A549 (cell line): ENCODE results near the gene ECI1. TPM values are rescaled to one million over a fixed set of nuclear protein-coding genes. Genes with fewer than 3 reads are reported as not detected.
A peak's percentile ranks its signal among the peaks of the same experiment; 100 is the strongest.

Experiments used
- ATAC-seq, 2 experiments: fragments of 200-7000 bp in 1 of 2; fragments of >200 bp in 1 of 2; cut with Nextera tagmentation in 1 of 2; cut with Tn5 transposase in 1 of 2; 3 replicates each; pipeline versions ENCODE4 v1.8.0 to v1.9.1; 2018 to 2020; ENCODE audit warnings: mild to moderate bottlenecking in 1 of 2, moderate library complexity in 1 of 2
- CTCF ChIA-PET: fragments of 300-600 bp; sonication (Branson Sonifier 250); formaldehyde crosslinking; extraction: SDS; loops from one replicate; lab custom pipeline; 2021; ENCODE audit warnings: antibody characterized with exemption, inconsistent platforms; lab: Yijun Ruan, JAX
- POLR2A ChIA-PET: fragments of 350-600 bp; formaldehyde crosslinking; extraction: SDS; loops from one replicate; lab custom pipeline; 2021; ENCODE audit warnings: antibody characterized with exemption, inconsistent platforms; lab: Yijun Ruan, JAX
- DNase-seq, 2 experiments: peaks; one replicate each; pipeline versions ENCODE4 v3.0.0 to v3.0.0-alpha.2; 2011 to 2016; ENCODE audit warnings: low read depth in 1 of 2, low spot score in 1 of 2
- FAIRE-seq: peaks from 2 replicates; lab custom pipeline; 2011; peaks lifted over from hg19 to GRCh38; lab: Jason Lieb, UNC
- H3K27ac ChIP-seq, 2 experiments: fragments of >200 bp; sonication (Bioruptor Twin); formaldehyde crosslinking; 3 replicates each; pipeline ENCODE4 v1.5.1; 2016 to 2017
- H3K4me1 ChIP-seq: fragments of >200 bp; sonication (Bioruptor Twin); formaldehyde crosslinking; 3 replicates; pipeline ENCODE4 v1.6.1; 2016
- H3K4me2 ChIP-seq: fragments of >200 bp; sonication (Bioruptor Twin); formaldehyde crosslinking; 3 replicates; pipeline ENCODE4 v1.6.1; 2016
- H3K4me3 ChIP-seq: fragments of >200 bp; sonication (Bioruptor Twin); formaldehyde crosslinking; 3 replicates; pipeline ENCODE4 v1.5.1; 2016
- H3K9me3 ChIP-seq: fragments of >200 bp; sonication (Bioruptor Twin); formaldehyde crosslinking; 3 replicates; pipeline ENCODE4 v1.6.1; 2016
- BHLHE40 ChIP-seq: IDR thresholded peaks from 2 replicates; pipeline ENCODE4 v1.6.1; 2012; ENCODE audit warnings: low read depth, low read length, inconsistent platforms
- CBX8 ChIP-seq: fragments of 200-600 bp; sonication (generic); IDR thresholded peaks from 2 replicates; pipeline ENCODE4 v1.6.1; 2016
- ELK1 ChIP-seq: fragments of 150-350 bp; IDR thresholded peaks from 2 replicates; pipeline ENCODE4 v1.6.1; 2014; ENCODE audit warnings: low read depth, mild to moderate bottlenecking, low read length
- ESRRA ChIP-seq: fragments of 150-350 bp; IDR thresholded peaks from 2 replicates; pipeline ENCODE4 v1.6.1; 2014; ENCODE audit warnings: mild to moderate bottlenecking, low read length, borderline replicate concordance
- FOXS1 ChIP-seq: fragments of 250-450 bp; sonication (Bioruptor Pico); IDR thresholded peaks from 2 replicates; pipeline ENCODE4 v1.5.0; 2020; ENCODE audit warnings: mild to moderate bottlenecking, moderate library complexity
- GATA3 ChIP-seq: IDR thresholded peaks from 2 replicates; pipeline ENCODE4 v1.6.1; 2012; ENCODE audit warnings: borderline replicate concordance
- HDAC2 ChIP-seq: fragments of 200-600 bp; sonication (generic); IDR thresholded peaks from 2 replicates; pipeline ENCODE4 v1.6.1; 2016
- HEYL ChIP-seq: fragments of 250-450 bp; sonication (Bioruptor Pico); IDR thresholded peaks from 2 replicates; pipeline ENCODE4 v1.8.0; 2021; ENCODE audit warnings: mild to moderate bottlenecking, moderate library complexity
- HOXA7 ChIP-seq: fragments of 250-450 bp; sonication (Bioruptor Pico); IDR thresholded peaks from 2 replicates; pipeline ENCODE4 v1.5.0; 2020; ENCODE audit warnings: mild to moderate bottlenecking, moderate library complexity
- HOXB13 ChIP-seq: fragments of 250-450 bp; sonication (Bioruptor Pico); IDR thresholded peaks from 2 replicates; pipeline ENCODE4 v1.5.0; 2020; ENCODE audit warnings: low read depth, mild to moderate bottlenecking, moderate library complexity
- HOXB5 ChIP-seq: fragments of 250-450 bp; sonication (Bioruptor Pico); IDR thresholded peaks from 2 replicates; pipeline ENCODE4 v1.5.0; 2020; ENCODE audit warnings: mild to moderate bottlenecking, moderate library complexity
- JUN ChIP-seq, 2 experiments: fragments of >200 bp; sonication (Bioruptor Twin); formaldehyde crosslinking; IDR thresholded peaks; 2 replicates in 1 of 2; 3 replicates in 1 of 2; pipeline ENCODE4 v1.6.1; 2016 to 2017
- MAFK ChIP-seq: fragments of 450-650 bp; IDR thresholded peaks from 2 replicates; pipeline ENCODE4 v1.6.1; 2014; ENCODE audit not compliant: partially characterized antibody
- MAZ ChIP-seq: fragments of 150-350 bp; IDR thresholded peaks from 2 replicates; pipeline ENCODE4 v1.6.1; 2014; ENCODE audit warnings: antibody characterized with exemption, low read depth, low read length, borderline replicate concordance
- NFE2L2 ChIP-seq: fragments of 150-350 bp; conservative IDR thresholded peaks from 2 replicates; pipeline ENCODE4 v1.6.1; 2014; ENCODE audit warnings: low read length
- PBX3 ChIP-seq: IDR thresholded peaks from 2 replicates; pipeline ENCODE4 v1.6.1; 2012
- PHF8 ChIP-seq: fragments of 200-600 bp; sonication (generic); IDR thresholded peaks from 2 replicates; pipeline ENCODE4 v1.6.1; 2016; ENCODE audit warnings: low read depth, mild to moderate bottlenecking, antibody characterized with exemption, moderate library complexity, borderline replicate concordance
- POLR2A ChIP-seq: IDR thresholded peaks from 2 replicates; pipeline ENCODE4 v1.6.1; 2012; ENCODE audit warnings: mild to moderate bottlenecking, low read length
- POLR2AphosphoS2 ChIP-seq: conservative IDR thresholded peaks from 2 replicates; pipeline ENCODE4 v1.6.1; 2012; ENCODE audit warnings: low read length, improper control_type of control experiment, inconsistent platforms
- RAD21 ChIP-seq, 2 experiments: fragments of >200 bp in 1 of 2; sonication (Bioruptor Twin) in 1 of 2; formaldehyde crosslinking in 1 of 2; IDR thresholded peaks in 1 of 2; conservative IDR thresholded peaks in 1 of 2; 2 replicates in 1 of 2; 3 replicates in 1 of 2; pipeline ENCODE4 v1.6.1; 2012 to 2018; ENCODE audit warnings: inconsistent platforms in 1 of 2
- RCOR1 ChIP-seq: fragments of 150-350 bp; IDR thresholded peaks from 2 replicates; pipeline ENCODE4 v1.6.1; 2014; ENCODE audit warnings: antibody characterized with exemption, low read length, low read depth
- REST ChIP-seq: fragments of 200-600 bp; sonication (generic); IDR thresholded peaks from 2 replicates; pipeline ENCODE4 v1.6.1; 2016; ENCODE audit warnings: antibody characterized with exemption, mild to moderate bottlenecking, moderate library complexity
- RFX5 ChIP-seq: fragments of 450-650 bp; IDR thresholded peaks from 2 replicates; pipeline ENCODE4 v1.7.1; 2014; ENCODE audit warnings: antibody characterized with exemption, mild to moderate bottlenecking, moderate library complexity
- SREBF2 ChIP-seq: fragments of 450-650 bp; IDR thresholded peaks from 2 replicates; pipeline ENCODE4 v1.6.1; 2014; ENCODE audit warnings: mild to moderate bottlenecking, moderate library complexity
- ZC3H11A ChIP-seq: fragments of 450-650 bp; IDR thresholded peaks from 2 replicates; pipeline ENCODE4 v1.6.1; 2014; ENCODE audit warnings: antibody characterized with exemption, mild to moderate bottlenecking
- ZFP36 ChIP-seq: fragments of 450-650 bp; IDR thresholded peaks from 2 replicates; pipeline ENCODE4 v1.6.1; 2014; ENCODE audit warnings: borderline replicate concordance; ENCODE audit not compliant: partially characterized antibody
- WGBS: methylation state at CpG from one replicate; pipeline ENCODE4 v1.1.6; 2017; ENCODE audit errors: missing lambda C conversion rate; 5-methylcytosine and 5-hydroxymethylcytosine counted together
- polyA plus RNA-seq, 4 experiments: library from polyadenylated mRNA; depleted of rRNA in 3 of 4; stranded (reverse); fragments of >200 nt; fragmentation: RNase III in 1 of 4; extraction: RNeasy Plus Mini Kit Qiagen cat#74134 plus additional on column Dnase treatment in 1 of 4; gene quantifications; 2 replicates in 3 of 4; 3 replicates in 1 of 4; pipeline ENCODE4 v1.2.3, GENCODE V29; 2011 to 2017
- TF ChIP-seq, protein P1 (sequence below): IDR thresholded peaks from 2 replicates; pipeline ENCODE4 v1.6.1; 2012; ENCODE audit warnings: low read depth, borderline replicate concordance

Gene ECI1
- polyA plus RNA-seq, 2 of the 4 experiments (the other 2 are of a cell fraction), result 41.5 to 47.9 TPM

- H3K4me3 ChIP-seq, result peak overlapping the region; percentile 83
Measured at GRCh38 chr16:2206780-2207433, 44.5 kb downstream of the ECI1 start.

DNA sequence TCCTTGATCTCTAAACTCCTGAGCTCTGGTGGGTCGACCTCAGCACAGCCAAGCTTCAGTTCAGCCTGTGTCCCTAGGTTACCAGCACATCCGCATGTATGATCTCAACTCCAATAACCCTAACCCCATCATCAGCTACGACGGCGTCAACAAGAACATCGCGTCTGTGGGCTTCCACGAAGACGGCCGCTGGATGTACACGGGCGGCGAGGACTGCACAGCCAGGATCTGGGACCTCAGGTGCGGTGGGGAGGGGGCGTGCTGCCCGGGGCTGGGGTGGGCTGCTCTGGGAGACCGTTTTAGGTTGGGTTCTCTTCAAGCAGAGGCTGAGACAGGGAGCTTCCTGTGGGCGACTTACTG lies 45.0 kb downstream of the ECI1 start:
- H3K9me3 ChIP-seq, result no peaks in the 10 kb centered on the region
- peak overlapping the region; percentile 97 to 98 for H3K27ac ChIP-seq
- WGBS, result 89% methylated on average over 13 of the region's 18 CpGs
- POLR2A ChIA-PET, result interaction anchor here (0.9 to 3.0 kb wide), 3 partner anchors 9 to 51 kb away, joined by 4 to 31 read pairs (median 16); partner anchors contain the start of genes ECI1, PGP and TRAF7
- CTCF ChIA-PET, result interaction anchor here (1.0 to 4.8 kb wide), 5 partner anchors 8 to 294 kb away, joined by 3 to 28 read pairs (median 3); partner anchors contain the start of genes ECI1 and PGP
- DNase-seq (no peak), FAIRE-seq (no peak), ATAC-seq (no peak)
- H3K4me3 ChIP-seq, result peak overlapping the region; percentile 83
- TF ChIP-seq HDAC2, result no peak
- TF ChIP-seq, protein P1, sequence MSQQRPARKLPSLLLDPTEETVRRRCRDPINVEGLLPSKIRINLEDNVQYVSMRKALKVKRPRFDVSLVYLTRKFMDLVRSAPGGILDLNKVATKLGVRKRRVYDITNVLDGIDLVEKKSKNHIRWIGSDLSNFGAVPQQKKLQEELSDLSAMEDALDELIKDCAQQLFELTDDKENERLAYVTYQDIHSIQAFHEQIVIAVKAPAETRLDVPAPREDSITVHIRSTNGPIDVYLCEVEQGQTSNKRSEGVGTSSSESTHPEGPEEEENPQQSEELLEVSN, result no peak
- no peak for TF ChIP-seq POLR2A
- no peak for TF ChIP-seq ZC3H11A
- TF ChIP-seq PHF8, result no peak
- TF ChIP-seq RAD21 (conservative IDR thresholded peaks at IDR 0.05 in 1 of 2, IDR thresholded peaks at IDR 0.05 in 1 of 2), result no peak
- TF ChIP-seq HOXA7 (CRISPR knock-in tag), result no peak
- TF ChIP-seq MAFK, result no peak
- TF ChIP-seq HEYL, result no peak
- TF ChIP-seq POLR2AphosphoS2, result no peak
- no peak for TF ChIP-seq NFE2L2
- TF ChIP-seq RCOR1, result no peak
- TF ChIP-seq SREBF2, result no peak
- no peak for TF ChIP-seq MAZ
- TF ChIP-seq CBX8, result no peak
- TF ChIP-seq ELK1, result no peak
- TF ChIP-seq HOXB13 (CRISPR knock-in tag), result no peak
- no peak for TF ChIP-seq ESRRA
- TF ChIP-seq PBX3, result no peak
- no peak for TF ChIP-seq GATA3
- peaks cover 14% of the 10 kb centered on the region; the same call in 2 of the 3 replicates for H3K4me1 ChIP-seq
- peak overlapping the region; percentile 99 for H3K4me2 ChIP-seq

More at GRCh38 chr16:2206780-2207433, 44.5 kb downstream of the ECI1 start:
- Histone ChIP-seq H3K4me1 (peaks cover 16% of the 10 kb centered on the region), H3K27ac (peak overlapping the region; percentile 97 to 98; a peak in 5 of 6 replicates), H3K4me2 (peak overlapping the region; percentile 99), H3K9me3 (no peaks in the 10 kb centered on the region)
- ChIA-PET POLR2A (interaction anchor here (2.5 to 3.0 kb wide), 2 partner anchors 8 to 52 kb away, joined by 16 to 31 read pairs; partner anchors contain the start of genes PGP and TRAF7), CTCF (interaction anchor here (1.0 to 4.8 kb wide), 6 partner anchors 8 to 294 kb away, joined by 3 to 28 read pairs (median 3); partner anchors contain the start of genes ECI1 and PGP)
- no peak for ATAC-seq
- WGBS, result 94% methylated on average over 23 of the region's 23 CpGs
- TF ChIP-seq RFX5, result no peak
- no peak for TF ChIP-seq REST
- no peak for TF ChIP-seq HOXB5 (CRISPR knock-in tag)
- TF ChIP-seq ELK1, result no peak
- TF ChIP-seq FOXS1 (CRISPR knock-in tag), result no peak
- no peak for TF ChIP-seq JUN (IDR thresholded peaks at IDR 0.05)
- no peak for TF ChIP-seq ZFP36
- TF ChIP-seq BHLHE40, result no peak
- TF ChIP-seq, all 56 proteins: peak for 0
- DNase-seq (no peak), FAIRE-seq (no peak)
